ENCODE results near the gene RHOC. TPM values are rescaled to one million over a fixed set of nuclear protein-coding genes. Genes with fewer than 3 reads are reported as not detected.

The RHOC gene
- total RNA-seq, 1 donor from 2014 or later, result 251 TPM

DNA sequence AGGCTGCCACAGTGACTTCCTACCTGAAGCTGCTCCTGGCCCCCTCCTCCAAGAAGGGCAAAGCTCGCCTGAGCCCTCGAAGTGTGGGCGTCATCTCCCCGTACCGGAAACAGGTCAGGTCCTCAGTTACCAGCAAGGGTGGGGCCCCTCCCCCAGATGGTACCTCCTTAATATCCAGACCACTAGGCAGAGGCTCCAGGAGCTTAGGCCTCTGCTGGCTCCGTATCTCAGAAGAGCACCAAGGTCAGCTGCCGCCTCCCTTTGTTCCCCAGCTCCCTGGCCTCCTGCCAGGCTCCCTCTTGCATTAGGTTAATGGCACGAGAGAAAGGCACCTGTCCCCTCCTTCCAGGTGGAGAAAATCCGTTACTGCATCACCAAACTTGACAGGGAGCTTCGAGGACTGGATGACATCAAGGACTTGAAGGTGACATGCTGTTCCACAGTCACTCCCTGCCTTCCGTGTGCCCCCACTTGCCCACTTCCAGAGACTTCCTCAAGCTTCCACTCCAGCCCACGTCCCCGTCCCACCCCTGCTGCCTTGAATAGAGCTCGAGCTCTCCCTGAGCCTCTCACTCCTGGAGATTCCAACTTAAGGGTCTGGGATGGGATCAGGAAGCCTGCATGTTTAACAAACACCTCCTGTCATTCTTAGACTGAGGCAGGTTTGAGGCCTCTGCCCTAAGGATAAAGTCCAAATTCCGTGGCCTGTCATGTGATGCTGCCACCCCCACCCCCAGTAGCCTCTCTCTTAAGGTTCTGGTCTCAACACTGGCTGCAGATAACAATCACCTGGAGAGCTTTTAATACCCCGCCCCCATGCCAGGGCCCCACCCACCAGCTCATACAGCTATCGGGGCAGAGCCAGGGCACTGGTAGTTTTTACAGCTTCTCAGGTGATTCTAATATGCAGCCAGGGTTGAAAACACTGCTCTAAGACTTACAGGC, 8.3 kb downstream of the RHOC start:
- no peaks in the 10 kb centered on the region for H3K27me3 ChIP-seq
- H3K4me3 ChIP-seq, result no peak overlapping the region
- peak overlapping the region; percentile 99 for H3K27ac ChIP-seq
- no peaks in the 10 kb centered on the region for H3K9me3 ChIP-seq
- no peak for TF ChIP-seq POLR2A (IDR thresholded peaks at IDR 0.05)
- no peak for TF ChIP-seq POLR2AphosphoS5 (IDR thresholded peaks at IDR 0.05; ENCODE audit: insufficient read depth in 1 of 2, low read depth in 1 of 2)
- TF ChIP-seq CTCF (IDR thresholded peaks at IDR 0.05), result no peak
- H3K4me1 ChIP-seq, result peaks cover 58% of the 10 kb centered on the region
- DNase-seq (ENCODE audit: extremely low spot score in 2 of 2), result peak in 1 of 2 donors; percentile 87
- intact Hi-C loops (cut with DNase I), result no loop called here
- peaks cover 0 to 42% of the 10 kb centered on the region in 2 donors for H3K36me3 ChIP-seq

DNA sequence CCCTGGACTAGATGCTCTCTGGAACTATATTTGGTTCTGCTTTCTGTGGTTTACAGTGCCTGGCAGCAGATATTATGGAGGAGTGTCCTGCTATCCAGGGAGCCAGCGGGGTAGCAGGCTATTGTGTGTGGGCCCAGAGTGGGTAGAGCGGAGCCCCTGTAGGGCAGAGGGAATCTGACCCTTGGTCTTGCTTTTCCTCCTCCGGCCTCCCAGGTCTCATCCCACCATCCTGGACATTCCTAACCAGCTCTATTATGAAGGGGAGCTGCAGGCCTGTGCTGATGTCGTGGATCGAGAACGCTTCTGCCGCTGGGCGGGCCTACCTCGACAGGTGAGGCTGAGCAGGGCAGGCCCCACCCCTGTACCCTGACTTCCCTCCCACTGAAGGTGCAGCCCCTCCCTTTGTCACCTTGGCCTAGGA, 9.1 kb downstream of the RHOC start:
- Histone ChIP-seq H3K4me1 (peaks cover 50% of the 10 kb centered on the region), H3K27ac (peak overlapping the region; percentile 99), H3K4me3 (no peak overlapping the region), H3K27me3 (no peaks in the 10 kb centered on the region), H3K9me3 (no peaks in the 10 kb centered on the region), H3K36me3 (peaks cover 0 to 43% of the 10 kb centered on the region in 2 donors)
- TF ChIP-seq POLR2AphosphoS5 (IDR thresholded peaks at IDR 0.05; ENCODE audit: insufficient read depth in 1 of 2, low read depth in 1 of 2) (no peak), CTCF (IDR thresholded peaks at IDR 0.05) (no peak), POLR2A (IDR thresholded peaks at IDR 0.05) (no peak)
- intact Hi-C loops (cut with DNase I), result no loop called here
- DNase-seq (ENCODE audit: extremely low spot score in 2 of 2), result no peak

DNA sequence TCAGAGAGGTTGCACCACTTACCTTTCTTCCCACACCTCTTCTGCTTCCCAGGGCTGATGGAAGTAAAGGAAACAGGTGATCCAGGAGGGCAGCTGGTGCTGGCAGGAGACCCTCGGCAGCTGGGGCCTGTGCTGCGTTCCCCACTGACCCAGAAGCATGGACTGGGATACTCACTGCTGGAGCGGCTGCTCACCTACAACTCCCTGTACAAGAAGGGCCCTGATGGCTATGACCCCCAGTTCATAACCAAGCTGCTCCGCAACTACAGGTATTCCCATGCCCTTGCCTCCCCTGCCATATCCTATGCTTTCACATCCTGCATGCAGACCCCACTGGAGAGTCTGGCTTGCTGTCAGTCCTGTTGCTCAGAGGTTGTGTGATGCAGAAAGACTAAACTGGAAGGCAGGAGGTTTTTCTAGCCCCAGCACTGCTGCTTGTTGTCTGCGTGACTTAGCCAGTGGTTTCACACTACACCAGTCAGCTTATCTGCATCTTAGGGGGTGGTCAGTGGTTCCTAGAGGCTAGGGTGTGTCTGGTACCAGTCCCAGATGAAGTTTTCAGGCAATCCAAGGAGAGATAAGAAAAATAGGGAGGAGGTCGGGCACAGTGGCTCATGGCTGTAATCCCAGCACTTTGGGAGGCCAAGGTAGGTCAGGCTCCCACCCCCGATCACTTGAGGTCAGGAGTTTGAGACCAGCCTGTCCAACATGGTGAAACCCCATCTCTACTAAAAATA, 10.2 kb downstream of the RHOC start:
- no peak overlapping the region for H3K4me3 ChIP-seq
- intact Hi-C loops (cut with DNase I), result no loop called here
- no peaks in the 10 kb centered on the region for H3K27me3 ChIP-seq
- H3K27ac ChIP-seq, result no peak overlapping the region
- peak in 1 of 2 donors; percentile 83 for DNase-seq (ENCODE audit: extremely low spot score in 2 of 2)
- H3K9me3 ChIP-seq, result no peaks in the 10 kb centered on the region
- no peak for TF ChIP-seq POLR2A (IDR thresholded peaks at IDR 0.05)
- no peak for TF ChIP-seq CTCF (IDR thresholded peaks at IDR 0.05)
- TF ChIP-seq POLR2AphosphoS5 (IDR thresholded peaks at IDR 0.05; ENCODE audit: insufficient read depth in 1 of 2, low read depth in 1 of 2), result no peak
- H3K4me1 ChIP-seq, result peaks cover 39% of the 10 kb centered on the region
- H3K36me3 ChIP-seq, result peaks cover 0 to 53% of the 10 kb centered on the region in 2 donors

DNA sequence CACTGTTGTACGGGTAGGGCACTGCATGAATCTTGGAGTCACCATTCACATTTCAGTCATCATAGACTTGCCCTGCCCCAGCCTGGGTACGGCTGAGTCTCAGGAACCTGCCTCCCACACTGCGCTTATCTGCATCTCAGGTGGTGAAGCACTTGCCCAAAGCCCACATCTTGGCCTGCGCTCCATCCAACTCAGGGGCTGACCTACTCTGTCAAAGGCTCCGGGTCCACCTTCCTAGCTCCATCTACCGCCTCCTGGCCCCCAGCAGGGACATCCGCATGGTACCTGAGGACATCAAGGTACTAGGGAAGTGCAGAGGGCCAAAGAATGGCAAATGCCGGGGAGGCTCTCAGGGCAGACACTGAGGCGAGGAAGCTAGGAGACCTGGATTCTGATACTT, 11.7 kb downstream of the RHOC start:
- Histone ChIP-seq H3K27me3 (no peaks in the 10 kb centered on the region), H3K4me3 (no peak overlapping the region), H3K9me3 (no peaks in the 10 kb centered on the region), H3K36me3 (peaks cover 0 to 59% of the 10 kb centered on the region in 2 donors), H3K4me1 (peaks cover 24% of the 10 kb centered on the region), H3K27ac (no peak overlapping the region)
- no peak for TF ChIP-seq CTCF (IDR thresholded peaks at IDR 0.05)
- no peak for TF ChIP-seq POLR2A (IDR thresholded peaks at IDR 0.05)
- no peak for TF ChIP-seq POLR2AphosphoS5 (IDR thresholded peaks at IDR 0.05; ENCODE audit: insufficient read depth in 1 of 2, low read depth in 1 of 2)
- DNase-seq (ENCODE audit: extremely low spot score in 2 of 2), result peak in 1 of 2 donors; percentile 77
- intact Hi-C loops (cut with DNase I), result no loop called here
